HEK293 (cell line): Measurements from ENCODE around the gene IZUMO1.

Experiments used
- TRIM28 ChIP-seq: IDR thresholded peaks from 2 replicates; pipeline ENCODE4 v1.6.1; 2011; ENCODE audit warnings: low read length, control low read depth, borderline replicate concordance
- ZBTB8A ChIP-seq: fragments of 450-650 bp; formaldehyde crosslinking; IDR thresholded peaks from 2 replicates; pipeline ENCODE4 v1.5.1; 2016; ENCODE audit warnings: missing biosample characterization, missing genetic modification characterization
- ZFP3 ChIP-seq: fragments of 450-650 bp; formaldehyde crosslinking; IDR thresholded peaks from 2 replicates; pipeline ENCODE4 v1.5.1; 2016; ENCODE audit warnings: low read depth, missing biosample characterization, missing genetic modification characterization
- ZNF121 ChIP-seq: fragments of 450-650 bp; formaldehyde crosslinking; IDR thresholded peaks from 2 replicates; pipeline ENCODE4 v1.5.1; 2016; ENCODE audit warnings: missing biosample characterization, missing genetic modification characterization
- TF ChIP-seq, protein P1 (sequence below): fragments of 450-650 bp; formaldehyde crosslinking; IDR thresholded peaks from 2 replicates; pipeline ENCODE4 v1.5.1; 2016; ENCODE audit warnings: missing biosample characterization, missing genetic modification characterization

GRCh38 chr19:48793271-48793670 is 46.6 kb upstream of the IZUMO1 start:
- TF ChIP-seq, protein P1, sequence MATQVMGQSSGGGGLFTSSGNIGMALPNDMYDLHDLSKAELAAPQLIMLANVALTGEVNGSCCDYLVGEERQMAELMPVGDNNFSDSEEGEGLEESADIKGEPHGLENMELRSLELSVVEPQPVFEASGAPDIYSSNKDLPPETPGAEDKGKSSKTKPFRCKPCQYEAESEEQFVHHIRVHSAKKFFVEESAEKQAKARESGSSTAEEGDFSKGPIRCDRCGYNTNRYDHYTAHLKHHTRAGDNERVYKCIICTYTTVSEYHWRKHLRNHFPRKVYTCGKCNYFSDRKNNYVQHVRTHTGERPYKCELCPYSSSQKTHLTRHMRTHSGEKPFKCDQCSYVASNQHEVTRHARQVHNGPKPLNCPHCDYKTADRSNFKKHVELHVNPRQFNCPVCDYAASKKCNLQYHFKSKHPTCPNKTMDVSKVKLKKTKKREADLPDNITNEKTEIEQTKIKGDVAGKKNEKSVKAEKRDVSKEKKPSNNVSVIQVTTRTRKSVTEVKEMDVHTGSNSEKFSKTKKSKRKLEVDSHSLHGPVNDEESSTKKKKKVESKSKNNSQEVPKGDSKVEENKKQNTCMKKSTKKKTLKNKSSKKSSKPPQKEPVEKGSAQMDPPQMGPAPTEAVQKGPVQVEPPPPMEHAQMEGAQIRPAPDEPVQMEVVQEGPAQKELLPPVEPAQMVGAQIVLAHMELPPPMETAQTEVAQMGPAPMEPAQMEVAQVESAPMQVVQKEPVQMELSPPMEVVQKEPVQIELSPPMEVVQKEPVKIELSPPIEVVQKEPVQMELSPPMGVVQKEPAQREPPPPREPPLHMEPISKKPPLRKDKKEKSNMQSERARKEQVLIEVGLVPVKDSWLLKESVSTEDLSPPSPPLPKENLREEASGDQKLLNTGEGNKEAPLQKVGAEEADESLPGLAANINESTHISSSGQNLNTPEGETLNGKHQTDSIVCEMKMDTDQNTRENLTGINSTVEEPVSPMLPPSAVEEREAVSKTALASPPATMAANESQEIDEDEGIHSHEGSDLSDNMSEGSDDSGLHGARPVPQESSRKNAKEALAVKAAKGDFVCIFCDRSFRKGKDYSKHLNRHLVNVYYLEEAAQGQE, result no peak
- TF ChIP-seq ZBTB8A (no peak), ZNF121 (no peak), ZFP3 (tag by site-specific recombination) (no peak), TRIM28 (no peak)
